Adrenal gland (tissue), 5 donors: ENCODE results near the gene PLEKHA7.

Source experiments
- CTCF ChIP-seq, 6 experiments: fragments of 450-650 bp in 4 of 6; fragments of 200-600 bp in 2 of 6; sonication (generic) in 1 of 6; IDR thresholded peaks; 1 replicate in 5 of 6; 2 replicates in 1 of 6; pipeline versions ENCODE4 v1.5.1 to v1.8.0; 2016 to 2021; ENCODE audit warnings: antibody characterized with exemption in 6 of 6, mild to moderate bottlenecking in 2 of 6, moderate library complexity in 1 of 6
- POLR2A ChIP-seq, 2 donors: fragments of 450-650 bp; IDR thresholded peaks; one replicate each; pipeline ENCODE4 v1.6.1; 2017; ENCODE audit warnings: antibody characterized with exemption in 2 of 2, mild to moderate bottlenecking in 2 of 2, moderate library complexity in 1 of 2
- donor health status: DM: no; HTN: no; CAD: no.

- TF ChIP-seq CTCF (IDR thresholded peaks at IDR 0.05), result no peak
- TF ChIP-seq POLR2A (IDR thresholded peaks at IDR 0.05), result no peak
Observed at GRCh38 chr11:16891165-16891564, 123.0 kb downstream of the PLEKHA7 start.
